GM21619 (cell line): ENCODE data around the gene UBD.

Experiments
- ATAC-seq: cut with Tn5 transposase; IDR thresholded peaks from one replicate; pipeline ENCODE4 v1.9.1; 2021; ENCODE audit not compliant: unreplicated experiment

The UBD gene

GRCh38 chr6:29561606-29562181 is 2.2 kb upstream of the UBD start:
- ATAC-seq = no peak

GRCh38 chr6:29561091-29561490 is 1.6 kb upstream of the UBD start:
- ATAC-seq = no peak

GRCh38 chr6:29558439-29559079 is 973 bp downstream of the UBD start:
- ATAC-seq = no peak

- ATAC-seq = no peak
Measured at GRCh38 chr6:29557320-29557719, 2.2 kb downstream of the UBD start.

GRCh38 chr6:29554764-29555163 is 4.8 kb downstream of the UBD start:
- no peak for ATAC-seq

GRCh38 chr6:29553268-29554057 is 6.1 kb downstream of the UBD start:
- ATAC-seq = no peak

GRCh38 chr6:29552512-29553051 is 7.0 kb downstream of the UBD start:
- peak; percentile 83 for ATAC-seq

- ATAC-seq = no peak
Measured at GRCh38 chr6:29547573-29547972, 12.0 kb downstream of the UBD start.

- no peak for ATAC-seq
Measured at GRCh38 chr6:29537714-29538403, 21.7 kb downstream of the UBD start.

- ATAC-seq = no peak
Measured at GRCh38 chr6:29532320-29532951, 27.1 kb downstream of the UBD start.

- peak; percentile 70 for ATAC-seq
Measured at GRCh38 chr6:29531668-29532067, 27.9 kb downstream of the UBD start.

GRCh38 chr6:29530671-29531310 is 28.7 kb downstream of the UBD start:
- no peak for ATAC-seq

- ATAC-seq = no peak
Measured at GRCh38 chr6:29529956-29530355, 29.6 kb downstream of the UBD start.

GRCh38 chr6:29528988-29529560 is 30.5 kb downstream of the UBD start:
- ATAC-seq = no peak

- ATAC-seq = no peak
Measured at GRCh38 chr6:29528300-29528931, 31.1 kb downstream of the UBD start.

- no peak for ATAC-seq
Measured at GRCh38 chr6:29527564-29527963, 32.0 kb downstream of the UBD start.

- ATAC-seq = no peak
Measured at GRCh38 chr6:29527126-29527525, 32.4 kb downstream of the UBD start.

GRCh38 chr6:29525311-29525639 is 34.3 kb downstream of the UBD start:
- ATAC-seq = no peak

GRCh38 chr6:29524444-29525310 is 34.9 kb downstream of the UBD start:
- no peak for ATAC-seq
